Right renal cortex interstitium (tissue), 3 donors: ENCODE measurements around the gene GAP43. TPM values are rescaled to one million over a fixed set of nuclear protein-coding genes. Genes with fewer than 3 reads are reported as not detected.
"Not testable (repeated sequence)": the region's sequence is repeated elsewhere in the genome, so short reads cannot be mapped to it uniquely, and the experiment has no call there.

Experiments
- DNase-seq, 3 donors: peaks; one replicate each; pipeline ENCODE4 v3.0.0-alpha.2; 2013; ENCODE audit warnings: low read depth in 3 of 3, low spot score in 2 of 3
- polyA plus RNA-seq, 3 donors: library from polyadenylated mRNA; unstranded; fragments of 120-200 nt; gene quantifications; one replicate each; pipeline ENCODE4 v1.2.1, GENCODE V29; 2013; ENCODE audit not compliant: insufficient read length in 3 of 3

Gene GAP43
- polyA plus RNA-seq, 3 donors, result 0.35 to 0.39 (median 0.37) TPM

DNA sequence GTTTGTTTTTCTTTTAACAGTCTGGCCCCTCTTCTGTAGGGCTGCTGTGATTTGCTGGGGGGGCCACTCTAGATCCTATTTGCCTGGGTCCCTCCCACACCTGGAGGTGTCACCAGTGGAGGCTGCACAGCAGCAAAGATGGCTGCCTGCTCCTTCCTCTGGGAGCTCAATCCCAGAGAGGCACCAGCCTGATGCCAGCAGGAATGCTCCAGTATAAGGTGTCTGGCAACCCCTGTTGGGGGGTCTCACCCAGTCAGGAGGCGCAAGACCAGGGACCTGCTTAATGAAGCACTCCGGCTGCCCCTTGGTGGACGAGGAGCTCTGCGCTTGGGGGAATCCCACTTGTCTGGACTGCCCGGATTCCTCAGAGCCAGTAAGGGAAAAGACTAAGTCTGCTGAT is 118.3 kb downstream of the GAP43 start:
- no peak for DNase-seq

DNA sequence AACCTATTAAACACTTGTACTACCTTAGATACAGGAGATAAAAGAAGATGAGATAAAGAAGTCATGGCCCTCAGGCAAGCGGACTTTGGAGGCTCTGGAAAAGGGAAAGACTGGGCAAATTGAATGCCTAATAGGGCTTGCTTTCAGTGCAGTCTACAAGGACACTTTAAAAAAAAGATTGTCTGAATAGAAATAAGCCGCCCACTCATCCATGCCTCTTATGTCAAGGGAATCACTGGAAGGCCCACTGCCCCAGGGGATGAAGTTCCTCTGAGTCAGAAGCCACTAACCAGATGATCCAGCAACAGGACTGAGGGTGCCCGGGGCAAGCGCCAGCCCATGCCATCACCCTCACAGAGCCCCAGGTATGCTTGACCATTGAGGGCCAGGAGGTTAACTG is 121.2 kb downstream of the GAP43 start:
- not testable (repeated sequence) for DNase-seq

DNA sequence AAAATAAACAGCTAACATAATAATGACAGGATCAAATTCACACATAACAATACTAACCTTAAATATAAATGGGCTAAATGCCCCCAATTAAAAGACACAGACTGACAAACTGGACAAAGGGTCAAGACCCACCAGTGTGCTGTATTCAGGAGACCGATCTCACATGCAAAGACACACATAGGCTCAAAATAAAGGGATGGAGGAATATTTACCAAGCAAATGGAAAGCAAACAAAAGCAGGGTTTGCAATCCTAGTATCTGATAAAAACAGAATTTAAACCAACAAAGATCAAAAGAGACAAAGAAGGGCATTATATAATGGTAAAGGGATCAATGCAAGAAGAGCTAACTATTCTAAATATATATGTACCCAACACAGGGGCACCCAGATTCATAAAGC is 129.7 kb downstream of the GAP43 start:
- not testable (repeated sequence) for DNase-seq

DNA sequence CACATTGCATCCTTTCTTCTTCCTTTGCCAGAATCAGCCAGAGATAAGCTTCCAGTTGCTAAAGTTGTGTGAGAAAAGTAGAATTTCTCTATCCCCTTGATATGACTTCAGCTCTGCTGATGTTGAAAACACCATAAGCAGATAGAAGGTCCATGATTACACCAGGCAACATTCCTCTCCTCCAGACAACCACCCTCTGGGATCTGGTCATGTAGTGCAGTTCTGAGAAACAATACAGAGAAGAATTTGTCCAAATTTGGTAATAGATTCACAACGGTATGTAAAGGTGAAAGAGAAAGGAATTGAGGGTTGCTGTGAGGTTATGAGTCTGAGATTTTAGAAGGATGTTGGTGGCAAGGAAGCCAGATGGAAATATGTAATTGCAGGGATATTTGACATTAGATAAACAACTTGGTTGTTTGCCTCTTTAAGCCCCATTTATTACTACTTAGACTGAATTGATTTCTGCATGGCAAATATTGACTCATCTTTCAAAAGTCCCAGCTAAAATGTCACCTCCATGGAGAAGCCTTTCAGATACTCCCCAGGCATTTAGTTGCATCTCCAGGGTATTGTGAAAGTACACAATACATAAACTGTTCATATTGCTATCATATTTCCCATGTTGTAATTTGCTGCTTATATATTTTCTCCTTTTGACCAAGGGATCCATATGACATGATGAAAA is 134.9 kb downstream of the GAP43 start:
- DNase-seq, result no peak

DNA sequence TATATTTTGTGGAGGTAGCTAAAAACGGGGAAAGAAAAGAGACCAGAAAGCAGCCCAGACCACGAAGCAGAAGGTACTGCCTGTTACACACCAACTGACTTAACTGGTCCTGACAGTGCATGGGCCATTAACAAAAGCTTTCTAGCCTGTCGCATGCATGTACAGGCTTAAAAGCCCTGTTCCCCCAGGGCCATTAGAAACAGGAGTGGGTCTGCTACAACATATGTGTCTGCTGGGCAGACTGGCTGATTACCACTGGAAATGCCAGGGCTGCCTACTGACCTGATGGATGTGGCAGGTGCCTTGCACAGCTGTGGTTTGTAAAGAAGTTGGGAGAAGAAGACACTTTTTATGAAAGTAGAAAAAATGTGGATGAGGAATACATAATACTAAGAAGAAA is 137.4 kb downstream of the GAP43 start:
- DNase-seq, result no peak

DNA sequence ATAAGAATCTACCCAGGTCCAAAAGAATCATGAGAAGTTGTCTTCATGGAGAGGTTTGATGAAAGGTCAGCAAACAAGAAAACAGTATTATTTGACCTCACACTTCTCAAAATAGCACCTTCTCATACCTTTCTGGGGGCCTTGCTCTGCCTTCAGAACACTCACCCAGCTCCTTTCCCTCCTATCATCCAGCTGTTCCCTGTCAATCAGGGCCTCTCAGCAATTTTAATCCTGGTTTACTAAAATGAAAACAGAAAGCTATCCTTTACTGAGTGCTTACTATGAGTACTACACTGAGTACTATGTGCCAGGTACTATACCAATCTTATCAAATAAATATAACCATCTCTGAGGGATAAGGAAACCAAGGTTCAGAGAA is 138.6 kb downstream of the GAP43 start:
- no peak for DNase-seq

DNA sequence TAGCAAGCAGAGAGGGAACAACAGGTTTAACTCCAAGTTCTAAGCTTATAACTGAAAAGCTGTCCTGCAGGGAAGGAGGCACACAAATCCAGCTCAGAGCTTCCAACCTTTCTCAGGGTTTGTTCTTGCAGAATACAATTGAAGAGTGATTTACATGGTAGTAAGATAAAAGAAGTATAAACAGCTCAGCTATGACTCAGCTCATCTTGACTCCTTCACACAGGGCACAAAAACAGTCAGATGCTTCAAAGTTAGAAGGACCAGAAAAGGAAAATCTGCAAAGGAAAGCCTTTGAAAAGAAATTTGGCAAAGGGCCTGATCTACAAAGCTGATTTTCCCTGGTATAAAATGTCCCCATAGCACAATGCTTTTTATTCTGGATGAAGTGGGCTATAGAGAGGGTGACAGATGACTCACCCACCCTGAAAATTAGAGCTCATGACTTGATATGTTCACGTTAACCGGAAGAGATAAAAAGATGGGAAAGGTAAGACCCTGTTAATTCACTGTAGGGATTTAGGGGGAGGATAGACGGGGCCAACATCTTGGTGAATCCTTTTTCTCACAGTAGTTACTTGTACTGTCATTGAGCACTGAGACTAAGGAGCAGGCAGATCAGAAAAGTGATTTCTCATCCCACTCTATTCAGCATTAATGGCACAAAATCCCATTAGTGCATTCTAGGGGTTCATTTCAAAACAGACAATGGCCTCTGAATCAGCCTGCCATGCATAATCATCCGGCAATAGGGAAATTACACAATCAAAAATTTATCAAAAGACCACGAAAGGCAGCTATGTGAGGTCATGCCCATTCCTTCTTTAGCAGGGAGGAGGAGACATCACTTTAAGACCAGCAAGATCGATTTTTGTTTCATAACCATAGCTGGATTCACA is 143.5 kb downstream of the GAP43 start:
- no peak for DNase-seq

DNA sequence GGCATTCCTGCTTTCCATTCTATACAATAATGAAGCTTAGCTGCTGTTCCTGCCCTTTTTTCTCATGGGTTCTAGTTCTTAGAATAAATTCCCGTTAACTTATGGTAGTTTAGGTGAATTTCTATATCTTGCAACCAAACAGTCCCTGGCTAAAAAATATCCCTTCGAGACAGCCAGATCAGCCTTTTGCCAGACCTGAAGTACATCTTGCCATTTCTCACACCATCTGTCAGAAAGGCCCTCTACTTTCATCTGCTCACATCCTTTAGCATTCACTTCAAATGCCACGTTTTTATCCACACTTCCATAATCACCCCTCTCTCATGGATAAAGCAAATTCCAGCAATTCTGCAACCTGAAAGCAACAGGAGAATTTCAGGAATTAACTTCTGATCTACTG is 145.4 kb downstream of the GAP43 start:
- no peak for DNase-seq
